H9 (cell line): Measurements from ENCODE around the gene TAOK3. TPM values are rescaled to one million over a fixed set of nuclear protein-coding genes. Genes with fewer than 3 reads are reported as not detected.

Experiments used
- DNase-seq: peaks from one replicate; pipeline ENCODE4 v3.0.0-alpha.2; 2017
- H2AFZ ChIP-seq: one replicate; pipeline ENCODE4 v1.6.1; 2013; ENCODE audit warnings: mild to moderate bottlenecking, low read length, control low read depth, moderate library complexity
- H2AK5ac ChIP-seq: 2 replicates; pipeline ENCODE4 v1.6.1; 2013; ENCODE audit warnings: low read length, control low read depth, mixed read lengths; ENCODE audit not compliant: insufficient read length
- H2BK120ac ChIP-seq: one replicate; pipeline ENCODE4 v1.6.1; 2013; ENCODE audit warnings: low read depth, mild to moderate bottlenecking, low read length, control low read depth, inconsistent platforms; ENCODE audit not compliant: poor library complexity, severe bottlenecking
- H2BK12ac ChIP-seq: 2 replicates; pipeline ENCODE4 v1.6.1; 2013; ENCODE audit warnings: low read length, control low read depth, mixed read lengths, low read depth; ENCODE audit not compliant: insufficient read length
- H2BK15ac ChIP-seq: 2 replicates; pipeline ENCODE4 v1.6.1; 2013; ENCODE audit warnings: low read depth, low read length, control low read depth
- H2BK20ac ChIP-seq: one replicate; pipeline ENCODE4 v1.6.1; 2013; ENCODE audit warnings: low read depth, mild to moderate bottlenecking, low read length, control low read depth, inconsistent platforms; ENCODE audit not compliant: poor library complexity, severe bottlenecking
- H2BK5ac ChIP-seq: 2 replicates; pipeline ENCODE4 v1.6.1; 2013; ENCODE audit warnings: low read length, control low read depth, mixed read lengths; ENCODE audit not compliant: insufficient read length
- H3K14ac ChIP-seq: 2 replicates; pipeline ENCODE4 v1.6.1; 2013; ENCODE audit warnings: low read length, control low read depth; ENCODE audit not compliant: insufficient read depth
- H3K18ac ChIP-seq: 2 replicates; pipeline ENCODE4 v1.6.1; 2013; ENCODE audit warnings: low read depth, mild to moderate bottlenecking, mixed read lengths, low read length, control low read depth; ENCODE audit not compliant: insufficient read length
- H3K23ac ChIP-seq: 2 replicates; pipeline ENCODE4 v1.6.1; 2013; ENCODE audit warnings: low read length, control low read depth, mixed read lengths, low read depth; ENCODE audit not compliant: insufficient read length
- H3K23me2 ChIP-seq: 2 replicates; pipeline ENCODE4 v1.6.1; 2013; ENCODE audit warnings: low read depth, mild to moderate bottlenecking, mixed read lengths, low read length, control low read depth; ENCODE audit not compliant: insufficient read length, poor library complexity, severe bottlenecking
- H3K27ac ChIP-seq: 2 replicates; pipeline ENCODE4 v1.5.1; 2013; ENCODE audit warnings: low read length, control low read depth, mixed read lengths, low read depth; ENCODE audit not compliant: insufficient read length
- H3K27me3 ChIP-seq: 2 replicates; pipeline ENCODE4 v1.6.1; 2013; ENCODE audit warnings: low read length, control low read depth, inconsistent platforms; ENCODE audit not compliant: insufficient read depth
- H3K4ac ChIP-seq: 2 replicates; pipeline ENCODE4 v1.6.1; 2013; ENCODE audit warnings: low read depth, mild to moderate bottlenecking, control low read depth, inconsistent platforms, low read length, moderate library complexity
- H3K4me1 ChIP-seq: 2 replicates; pipeline ENCODE4 v1.6.1; 2013; ENCODE audit warnings: low read length, control low read depth, inconsistent platforms; ENCODE audit not compliant: insufficient read depth
- H3K4me2 ChIP-seq: 2 replicates; pipeline ENCODE4 v1.6.1; 2013; ENCODE audit warnings: low read length, control low read depth, mixed read lengths; ENCODE audit not compliant: insufficient read length, insufficient read depth
- H3K56ac ChIP-seq: 2 replicates; pipeline ENCODE4 v1.6.1; 2013; ENCODE audit warnings: low read depth, mild to moderate bottlenecking, mixed read lengths, low read length, control low read depth; ENCODE audit not compliant: insufficient read length
- H3K79me1 ChIP-seq: 2 replicates; pipeline ENCODE4 v1.6.1; 2013; ENCODE audit warnings: low read depth, mild to moderate bottlenecking, moderate library complexity, low read length, control low read depth, inconsistent platforms; ENCODE audit not compliant: insufficient read depth, poor library complexity, severe bottlenecking
- H3K79me2 ChIP-seq: 2 replicates; pipeline ENCODE4 v1.6.1; 2013; ENCODE audit warnings: low read length, control low read depth, inconsistent platforms; ENCODE audit not compliant: insufficient read depth
- H3K9ac ChIP-seq: 2 replicates; pipeline ENCODE4 v1.6.1; 2013; ENCODE audit warnings: low read length, control low read depth, mixed read lengths; ENCODE audit not compliant: insufficient read length; ENCODE audit errors: extremely low read depth
- H3K9me3 ChIP-seq: one replicate; pipeline ENCODE4 v1.6.1; 2013; ENCODE audit warnings: low read depth, low read length, inconsistent platforms; ENCODE audit not compliant: control insufficient read depth
- H3T11ph ChIP-seq: one replicate; pipeline ENCODE4 v1.6.1; 2013; ENCODE audit warnings: mild to moderate bottlenecking, low read length, control low read depth, inconsistent platforms
- H4K20me1 ChIP-seq: one replicate; pipeline ENCODE4 v1.6.1; 2013; ENCODE audit not compliant: control insufficient read depth, insufficient read length, insufficient read depth
- H4K5ac ChIP-seq: 2 replicates; pipeline ENCODE4 v1.6.1; 2013; ENCODE audit warnings: low read depth, mild to moderate bottlenecking, mixed read lengths, low read length, control low read depth; ENCODE audit not compliant: insufficient read length
- H4K8ac ChIP-seq: replicated peaks from 2 replicates; pipeline ENCODE4 v1.6.1; 2013; ENCODE audit warnings: low read length, control low read depth, mixed read lengths, low read depth; ENCODE audit not compliant: insufficient read length
- H4K91ac ChIP-seq: 2 replicates; pipeline ENCODE4 v1.6.1; 2013; ENCODE audit warnings: low read depth, mild to moderate bottlenecking, moderate library complexity, mixed read lengths, low read length, control low read depth; ENCODE audit not compliant: insufficient read length
- H3K27ac Mint-ChIP-seq, 3 experiments: 2 replicates in 2 of 3; 3 replicates in 1 of 3; pipeline ENCODE4 v1.8.0; 2020 to 2021; ENCODE audit warnings: mixed read lengths in 3 of 3, mild to moderate bottlenecking in 1 of 3, moderate library complexity in 1 of 3
- H3K27me3 Mint-ChIP-seq: 2 replicates; pipeline ENCODE4 v1.8.0; 2021; ENCODE audit warnings: low read depth, mild to moderate bottlenecking, moderate library complexity, mixed read lengths
- H3K36me3 Mint-ChIP-seq, 3 experiments: 2 replicates in 2 of 3; 3 replicates in 1 of 3; pipeline ENCODE4 v1.8.0; 2020 to 2021; ENCODE audit warnings: low read depth in 3 of 3, mixed read lengths in 3 of 3; ENCODE audit not compliant: insufficient read depth in 1 of 3
- H3K4me1 Mint-ChIP-seq, 2 experiments: 2 replicates each; pipeline ENCODE4 v1.8.0; 2020; ENCODE audit warnings: mixed read lengths in 2 of 2
- H3K4me3 Mint-ChIP-seq, 2 experiments: 2 replicates in 1 of 2; 3 replicates in 1 of 2; pipeline ENCODE4 v1.8.0; 2020 to 2021; ENCODE audit warnings: mild to moderate bottlenecking in 2 of 2, mixed read lengths in 2 of 2, moderate library complexity in 1 of 2
- H3K9me3 Mint-ChIP-seq, 2 experiments: 2 replicates in 1 of 2; 3 replicates in 1 of 2; pipeline ENCODE4 v1.8.0; 2020; ENCODE audit warnings: mild to moderate bottlenecking in 2 of 2, mixed read lengths in 2 of 2, moderate library complexity in 1 of 2
- WGBS: extraction: QIAGEN DNeasy Blood & Tissue Kit; methylation state at CpG from one replicate; pipeline ENCODE4 v1.1.7; 2013; ENCODE audit warnings: missing lambda C conversion rate, low lambda C conversion rate, mixed read lengths; ENCODE audit not compliant: insufficient read length; ENCODE audit errors: extremely low coverage; 5-methylcytosine and 5-hydroxymethylcytosine counted together
- total RNA-seq: library from RNA; stranded (reverse); gene quantifications from 2 replicates; pipeline ENCODE4 v1.2.1, GENCODE V29; 2021
- TF ChIP-seq, protein P1 (sequence below): fragments of 200-600 bp; sonication (generic); conservative IDR thresholded peaks from 3 replicates; pipeline ENCODE4 v1.8.0; 2021; ENCODE audit warnings: antibody characterized with exemption, mild to moderate bottlenecking

The TAOK3 gene
- total RNA-seq, 1 experiment from 2014 or later: 5.2 TPM

DNA sequence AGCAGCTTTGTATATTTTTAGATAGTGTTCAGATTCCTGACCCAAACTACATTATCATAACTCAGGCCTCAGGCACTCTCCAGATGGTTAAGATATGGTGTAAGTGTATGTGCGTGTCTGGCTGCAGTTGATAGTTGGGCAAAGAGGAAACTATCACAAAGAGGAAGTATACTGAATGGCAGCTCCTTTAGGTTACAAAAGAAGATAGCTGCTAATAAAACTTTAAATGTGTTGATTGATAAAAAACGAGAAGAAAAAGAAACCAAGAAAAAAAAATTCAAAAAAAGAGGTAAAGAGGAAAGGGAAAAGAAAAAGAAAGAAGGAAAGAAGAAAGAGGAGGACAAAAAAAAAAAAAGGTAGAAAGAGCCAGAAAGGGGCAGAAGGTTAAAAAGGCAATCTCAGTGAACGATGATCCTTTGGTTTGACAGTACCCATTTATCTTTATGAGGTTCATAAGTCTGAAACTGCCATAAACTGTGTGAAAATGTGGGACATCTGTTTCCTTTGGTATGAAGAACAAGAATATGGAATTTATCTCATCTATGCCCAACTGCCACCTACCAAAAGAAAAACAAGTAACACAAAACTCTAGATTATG lies 42.2 kb downstream of the TAOK3 start:
- Histone ChIP-seq H3K23ac (no peak overlapping the region), H3K27ac (no peak overlapping the region), H3K23me2 (no peaks in the 10 kb centered on the region), H4K8ac (no peak overlapping the region), H3K9ac (no peak overlapping the region), H4K91ac (no peak overlapping the region), H3K18ac (no peak overlapping the region), H3K56ac (no peak overlapping the region), H3K4ac (no peak overlapping the region), H3K9me3 (no peaks in the 10 kb centered on the region), H2AK5ac (no peak overlapping the region), H2BK5ac (no peak overlapping the region), H3T11ph (no peak overlapping the region), H4K5ac (no peak overlapping the region), H3K4me1 (no peaks in the 10 kb centered on the region), H2AFZ (no peak overlapping the region), H3K27me3 (no peaks in the 10 kb centered on the region), H3K79me1 (no peaks in the 10 kb centered on the region), H2BK12ac (no peak overlapping the region), H3K4me2 (no peak overlapping the region), H3K79me2 (no peaks in the 10 kb centered on the region), H2BK120ac (no peak overlapping the region), H2BK20ac (no peak overlapping the region), H2BK15ac (no peak overlapping the region), H3K14ac (no peak overlapping the region), H4K20me1 (no peaks in the 10 kb centered on the region)
- no peaks in the 10 kb centered on the region for H3K27me3 Mint-ChIP-seq
- no peak overlapping the region for H3K27ac Mint-ChIP-seq
- H3K4me1 Mint-ChIP-seq: peaks cover 4 to 5% of the 10 kb centered on the region in 2 experiments; a peak in 2 of 4 replicates
- WGBS: no CpG with 5 or more reads among the region's 3 CpGs
- H3K4me3 Mint-ChIP-seq: no peak overlapping the region
- no peaks in the 10 kb centered on the region for H3K36me3 Mint-ChIP-seq
- TF ChIP-seq, protein P1, sequence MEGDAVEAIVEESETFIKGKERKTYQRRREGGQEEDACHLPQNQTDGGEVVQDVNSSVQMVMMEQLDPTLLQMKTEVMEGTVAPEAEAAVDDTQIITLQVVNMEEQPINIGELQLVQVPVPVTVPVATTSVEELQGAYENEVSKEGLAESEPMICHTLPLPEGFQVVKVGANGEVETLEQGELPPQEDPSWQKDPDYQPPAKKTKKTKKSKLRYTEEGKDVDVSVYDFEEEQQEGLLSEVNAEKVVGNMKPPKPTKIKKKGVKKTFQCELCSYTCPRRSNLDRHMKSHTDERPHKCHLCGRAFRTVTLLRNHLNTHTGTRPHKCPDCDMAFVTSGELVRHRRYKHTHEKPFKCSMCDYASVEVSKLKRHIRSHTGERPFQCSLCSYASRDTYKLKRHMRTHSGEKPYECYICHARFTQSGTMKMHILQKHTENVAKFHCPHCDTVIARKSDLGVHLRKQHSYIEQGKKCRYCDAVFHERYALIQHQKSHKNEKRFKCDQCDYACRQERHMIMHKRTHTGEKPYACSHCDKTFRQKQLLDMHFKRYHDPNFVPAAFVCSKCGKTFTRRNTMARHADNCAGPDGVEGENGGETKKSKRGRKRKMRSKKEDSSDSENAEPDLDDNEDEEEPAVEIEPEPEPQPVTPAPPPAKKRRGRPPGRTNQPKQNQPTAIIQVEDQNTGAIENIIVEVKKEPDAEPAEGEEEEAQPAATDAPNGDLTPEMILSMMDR: no peak
- no peak for DNase-seq
- no peaks in the 10 kb centered on the region for H3K9me3 Mint-ChIP-seq
